Activated naive CD8-positive, alpha-beta T cell treated with anti-CD3 and anti-CD28 coated beads, Interleukin-2, amount 50 U/mL, for 24 hours (primary cell): Measurements from ENCODE around the gene C19orf47.

Experiments
- ATAC-seq: fragments of 150-1000 bp; cut with Tn5 transposase; one replicate; pipeline ENCODE4 v1.10.0; 2021
- DNase-seq: peaks from one replicate; pipeline ENCODE4 v3.0.0; 2021
- H3K27ac Mint-ChIP-seq: one replicate; pipeline ENCODE4 v1.8.0; 2021; ENCODE audit warnings: mild to moderate bottlenecking, mixed read lengths
- H3K27me3 Mint-ChIP-seq: one replicate; pipeline ENCODE4 v1.8.0; 2021; ENCODE audit warnings: mixed read lengths
- H3K36me3 Mint-ChIP-seq: one replicate; pipeline ENCODE4 v1.8.0; 2021; ENCODE audit warnings: low read depth, mixed read lengths
- H3K4me1 Mint-ChIP-seq: one replicate; pipeline ENCODE4 v1.8.0; 2021; ENCODE audit warnings: mixed read lengths
- H3K4me3 Mint-ChIP-seq: one replicate; pipeline ENCODE4 v1.8.0; 2021; ENCODE audit warnings: mild to moderate bottlenecking, moderate library complexity, mixed read lengths
- H3K9me3 Mint-ChIP-seq: one replicate; pipeline ENCODE4 v1.8.0; 2021; ENCODE audit warnings: mixed read lengths

Gene C19orf47

DNA sequence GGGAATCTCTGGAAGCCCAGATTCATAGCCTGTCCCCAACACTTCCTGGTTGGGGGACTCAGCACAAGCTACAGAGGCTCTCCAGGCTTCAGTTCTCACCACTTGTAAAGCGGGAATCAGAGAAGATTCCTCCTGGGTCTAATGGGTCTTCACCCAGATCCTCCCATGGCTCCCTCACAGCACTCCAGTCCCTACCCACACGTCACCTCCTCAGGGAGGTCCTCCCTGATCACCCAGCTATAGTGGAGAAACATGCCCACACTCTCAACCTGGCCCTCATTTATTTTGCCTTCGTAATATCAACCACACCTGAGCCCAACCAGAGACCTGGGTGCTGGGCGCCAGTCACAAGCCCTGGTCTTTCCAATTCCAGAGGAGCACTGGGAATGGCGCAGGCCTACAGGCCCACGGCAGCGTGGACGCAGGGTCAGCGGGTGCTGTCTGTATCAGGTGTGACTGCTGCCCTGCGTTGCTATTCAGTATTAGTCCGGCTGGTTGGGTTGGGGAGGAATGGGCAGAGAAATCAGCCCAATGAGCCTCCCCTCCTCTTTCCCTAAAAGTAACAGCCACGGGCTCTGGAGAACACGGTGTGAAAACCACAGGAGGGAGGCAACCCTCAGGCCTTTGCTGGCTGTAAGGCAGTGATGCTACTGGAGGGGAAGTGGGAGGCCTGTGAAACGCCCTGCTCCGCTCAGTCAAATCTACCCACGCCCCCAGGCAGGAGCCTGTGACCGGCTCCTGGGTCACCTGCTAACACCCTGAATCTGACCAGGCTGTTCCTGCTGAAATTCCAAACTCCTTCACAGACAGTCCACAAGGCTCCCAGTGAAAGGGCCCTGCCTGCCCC lies 68.2 kb downstream of the C19orf47 start:
- no peak overlapping the region for H3K4me3 Mint-ChIP-seq
- peaks cover 77% of the 10 kb centered on the region for H3K4me1 Mint-ChIP-seq
- peaks cover 6% of the 10 kb centered on the region for H3K36me3 Mint-ChIP-seq
- DNase-seq (peak; percentile 16), ATAC-seq (no peak)
- H3K9me3 Mint-ChIP-seq, result no peaks in the 10 kb centered on the region
- H3K27me3 Mint-ChIP-seq, result no peaks in the 10 kb centered on the region
- H3K27ac Mint-ChIP-seq, result peak overlapping the region; percentile 78

DNA sequence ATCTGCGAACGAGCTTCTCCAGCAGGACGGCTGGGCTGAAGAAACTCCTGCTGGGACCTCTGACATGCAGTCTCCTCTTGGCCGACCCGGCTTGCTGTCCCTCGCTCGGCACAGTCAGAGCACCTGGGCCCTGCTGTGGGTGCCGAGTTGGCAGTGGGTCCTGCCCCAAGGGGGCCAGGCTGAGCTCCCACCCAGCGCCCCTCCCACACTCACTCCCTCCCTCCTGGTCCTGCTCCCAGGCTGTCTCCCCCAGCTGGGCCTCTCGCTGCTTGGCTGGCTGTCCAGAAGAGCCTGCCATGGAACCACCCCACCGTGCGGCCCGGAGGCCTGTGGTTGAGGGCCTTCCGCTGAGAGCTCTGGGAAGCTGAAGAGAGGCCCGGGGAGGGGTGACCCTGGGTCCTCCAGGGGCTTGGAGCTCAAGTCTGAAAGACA lies 69.1 kb downstream of the C19orf47 start:
- Mint-ChIP-seq H3K4me1 (peaks cover 81% of the 10 kb centered on the region), H3K4me3 (no peak overlapping the region), H3K27ac (no peak overlapping the region), H3K27me3 (no peaks in the 10 kb centered on the region), H3K9me3 (no peaks in the 10 kb centered on the region), H3K36me3 (peaks cover 6% of the 10 kb centered on the region)
- ATAC-seq (no peak), DNase-seq (no peak)

DNA sequence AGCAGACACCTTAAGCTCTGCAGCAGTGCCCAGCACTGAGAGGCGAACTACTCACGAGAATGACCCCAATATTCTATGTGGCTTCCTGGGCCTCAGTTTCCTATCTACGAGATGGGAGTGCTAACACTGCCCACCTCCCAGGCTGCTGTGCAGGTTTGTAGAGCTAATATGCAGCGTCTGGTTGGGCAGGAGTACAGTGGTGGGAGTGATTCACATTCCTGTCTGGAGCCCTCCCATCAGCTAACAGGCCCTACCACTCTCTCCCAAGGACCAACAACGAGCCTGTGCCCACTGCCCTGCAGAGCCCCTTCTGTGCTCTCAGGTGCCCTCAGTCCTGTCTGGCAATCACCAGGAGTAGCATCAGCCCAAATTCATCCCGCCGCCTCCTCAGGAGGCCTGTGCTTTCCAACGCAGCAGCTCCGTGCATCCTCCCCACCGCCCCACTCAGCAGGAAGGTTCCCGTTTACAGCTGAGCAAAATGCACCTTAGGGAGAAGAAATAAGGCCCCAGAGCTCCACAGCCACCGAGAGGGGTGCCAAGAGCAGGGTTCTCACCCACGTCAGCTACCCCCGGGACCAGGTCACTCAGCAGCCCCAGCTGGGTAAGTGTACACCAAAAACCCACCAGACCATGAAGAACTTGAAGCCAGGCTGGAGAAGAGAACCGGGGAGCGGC lies 69.7 kb downstream of the C19orf47 start:
- no peak for ATAC-seq
- H3K27ac Mint-ChIP-seq, result no peak overlapping the region
- H3K36me3 Mint-ChIP-seq, result peaks cover 11% of the 10 kb centered on the region

DNA sequence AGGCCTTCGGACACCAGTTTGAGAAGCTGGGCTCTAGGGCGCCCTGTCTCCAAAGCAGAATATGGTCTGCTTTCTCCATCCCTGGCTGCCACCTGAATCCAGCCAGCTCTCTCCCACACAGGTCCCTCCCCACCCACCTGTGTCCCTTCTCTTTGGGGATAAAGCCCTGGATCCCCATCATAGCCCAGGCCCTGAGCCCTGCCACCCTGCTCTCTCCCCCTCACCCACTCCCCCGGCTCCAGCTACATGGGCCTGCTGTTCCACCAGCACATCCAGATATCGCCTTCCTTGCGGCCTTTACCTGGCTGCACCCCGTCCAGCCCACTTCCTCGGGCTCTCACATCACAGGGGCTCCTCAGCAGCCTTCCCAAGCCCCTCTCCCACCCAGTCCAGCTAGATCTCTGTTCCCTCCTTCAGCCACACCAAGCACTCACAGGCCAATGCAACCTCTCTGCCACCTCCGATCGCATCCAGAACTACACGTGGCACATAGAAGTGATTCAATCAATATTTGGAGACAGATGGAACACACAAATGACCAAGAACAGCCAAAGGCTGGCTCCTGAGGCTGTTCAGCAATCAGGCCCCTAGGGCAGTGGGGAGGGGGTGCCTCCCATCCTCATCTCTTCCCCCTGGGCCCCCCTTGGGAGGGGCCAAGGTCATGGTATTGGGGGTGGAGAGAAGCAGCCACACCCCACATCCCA lies 70.7 kb downstream of the C19orf47 start:
- H3K36me3 Mint-ChIP-seq, result peaks cover 11% of the 10 kb centered on the region
- H3K27ac Mint-ChIP-seq, result no peak overlapping the region
- ATAC-seq (no peak), DNase-seq (no peak)
- no peaks in the 10 kb centered on the region for H3K9me3 Mint-ChIP-seq
- H3K4me1 Mint-ChIP-seq, result peaks cover 76% of the 10 kb centered on the region
- H3K27me3 Mint-ChIP-seq, result no peaks in the 10 kb centered on the region
- H3K4me3 Mint-ChIP-seq, result no peak overlapping the region

More for the DNA sequence above, 69.7 kb downstream of the C19orf47 start:
- no peak overlapping the region for H3K4me3 Mint-ChIP-seq
- peaks cover 81% of the 10 kb centered on the region for H3K4me1 Mint-ChIP-seq
- H3K9me3 Mint-ChIP-seq, result no peaks in the 10 kb centered on the region
- no peaks in the 10 kb centered on the region for H3K27me3 Mint-ChIP-seq
- DNase-seq, result no peak

DNA sequence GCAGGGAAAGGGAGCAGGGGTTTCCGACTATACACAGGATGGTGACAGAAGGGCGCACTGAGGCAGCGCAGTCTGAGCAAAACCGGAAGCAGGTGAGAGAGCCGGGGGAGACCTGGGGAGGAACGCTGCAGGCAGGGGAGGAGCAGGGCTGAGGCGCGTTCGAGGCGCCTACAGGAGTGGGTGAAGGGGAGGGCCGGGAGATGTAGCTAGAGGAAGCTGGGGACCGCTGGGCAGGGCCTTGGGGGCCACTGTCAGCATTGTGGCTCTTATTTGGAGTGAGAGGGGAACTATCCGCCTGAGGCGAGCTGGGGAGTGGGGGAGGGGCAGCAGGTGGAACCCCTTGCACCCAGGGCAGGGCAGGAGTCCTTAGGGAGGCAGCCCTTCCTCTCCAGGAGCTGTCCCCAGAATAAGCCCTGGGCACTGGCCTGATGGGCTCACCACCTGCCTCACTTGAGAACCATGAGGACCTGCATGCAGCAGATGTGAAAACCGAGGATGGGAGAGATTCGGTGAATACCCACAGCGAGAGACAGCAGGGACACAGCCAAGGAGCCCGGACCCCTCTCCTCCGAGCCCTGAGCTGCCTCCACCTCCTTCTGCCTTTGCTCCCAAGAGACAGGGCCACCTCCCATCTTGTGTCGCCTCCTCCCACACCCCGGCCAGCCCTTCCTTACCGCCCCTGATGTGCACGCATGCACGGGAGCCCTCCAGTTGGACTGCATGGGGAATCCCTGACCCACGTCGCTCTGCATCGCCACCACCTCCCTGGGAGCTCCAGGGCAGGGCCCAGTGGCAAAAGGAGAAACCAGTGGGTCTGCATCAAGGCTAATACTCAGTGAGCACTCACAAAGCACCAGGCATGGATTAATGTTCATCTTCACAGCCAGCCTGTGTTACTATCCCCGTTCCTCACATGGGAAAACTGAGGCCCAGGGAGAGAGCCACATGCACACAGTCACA lies 73.3 kb downstream of the C19orf47 start:
- ATAC-seq (peak; percentile 75), DNase-seq (peak; percentile 46)
- no peaks in the 10 kb centered on the region for H3K27me3 Mint-ChIP-seq
- H3K36me3 Mint-ChIP-seq, result peaks cover 8% of the 10 kb centered on the region
- peak overlapping the region; percentile 78 for H3K27ac Mint-ChIP-seq
- peaks cover 61% of the 10 kb centered on the region for H3K4me1 Mint-ChIP-seq
- peak overlapping the region; percentile 49 for H3K4me3 Mint-ChIP-seq
- H3K9me3 Mint-ChIP-seq, result no peaks in the 10 kb centered on the region

DNA sequence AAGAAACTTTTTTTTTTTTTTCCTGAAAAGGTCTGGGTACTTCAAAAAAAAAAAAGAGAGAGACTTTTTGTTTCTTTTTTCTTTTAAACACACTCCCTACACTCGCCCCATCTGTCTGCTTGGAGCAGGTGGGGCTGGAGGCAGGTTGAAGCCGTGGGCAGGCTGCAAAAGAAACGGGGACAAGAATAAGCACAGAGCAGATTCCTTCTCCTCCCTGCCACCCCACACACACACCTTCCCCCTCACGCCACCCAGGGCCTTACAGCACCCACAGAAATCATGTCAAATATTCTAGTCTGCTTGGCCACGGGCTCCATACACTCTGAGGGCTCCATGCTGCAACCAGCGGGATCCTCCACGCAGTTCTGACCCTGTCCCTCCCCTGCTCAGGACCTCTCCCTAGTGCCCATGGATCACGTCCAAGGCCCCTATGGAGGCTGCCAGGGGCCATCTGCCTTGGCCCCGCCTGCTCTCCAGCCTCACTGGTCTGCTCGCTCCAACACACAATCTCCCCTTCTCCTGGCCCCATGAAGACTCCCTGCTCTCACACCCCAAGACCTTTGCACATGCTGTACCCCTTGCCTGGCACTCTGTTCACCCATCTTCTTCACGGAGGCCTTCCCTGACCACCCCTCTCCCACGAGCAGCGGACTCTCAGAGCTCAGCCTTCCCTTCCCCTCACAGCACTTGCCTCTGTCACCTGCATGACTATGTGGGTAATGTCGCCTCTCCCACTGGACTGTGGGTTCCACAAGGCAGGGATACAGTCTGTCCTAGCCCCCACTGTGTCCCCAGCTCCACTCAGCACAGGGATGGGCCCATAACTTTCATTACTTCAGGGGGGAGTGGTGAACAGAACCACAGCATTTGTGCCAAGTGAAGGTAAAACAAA lies 74.5 kb downstream of the C19orf47 start:
- no peaks in the 10 kb centered on the region for H3K27me3 Mint-ChIP-seq
- H3K4me1 Mint-ChIP-seq, result peaks cover 63% of the 10 kb centered on the region
- DNase-seq, result no peak
- peak overlapping the region; percentile 78 for H3K27ac Mint-ChIP-seq
- H3K36me3 Mint-ChIP-seq, result peaks cover 10% of the 10 kb centered on the region
- ATAC-seq, result no peak
- peak overlapping the region; percentile 43 for H3K4me3 Mint-ChIP-seq
- no peaks in the 10 kb centered on the region for H3K9me3 Mint-ChIP-seq

DNA sequence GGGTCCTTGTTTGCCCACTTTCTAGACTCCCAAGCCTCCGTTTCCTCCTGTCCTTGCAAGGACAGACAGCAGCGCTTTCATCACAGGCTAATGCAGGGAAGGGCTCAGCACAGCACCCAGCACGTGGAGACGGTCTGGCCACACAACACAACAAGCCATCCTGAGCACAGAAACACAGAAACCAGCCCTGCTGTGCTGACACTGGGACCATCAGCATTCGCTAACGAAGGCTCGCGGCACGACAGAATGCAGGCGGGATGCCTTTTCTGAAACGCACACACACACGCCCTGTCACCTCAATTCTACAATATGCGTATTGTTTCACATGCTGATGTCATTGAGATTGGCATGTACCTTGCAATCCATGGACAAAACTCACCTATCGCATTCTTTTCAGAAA lies 75.9 kb downstream of the C19orf47 start:
- Mint-ChIP-seq H3K36me3 (peaks cover 10% of the 10 kb centered on the region), H3K4me3 (no peak overlapping the region), H3K9me3 (no peaks in the 10 kb centered on the region), H3K27me3 (no peaks in the 10 kb centered on the region), H3K4me1 (peaks cover 54% of the 10 kb centered on the region), H3K27ac (peak overlapping the region; percentile 19)
- ATAC-seq (no peak), DNase-seq (no peak)

DNA sequence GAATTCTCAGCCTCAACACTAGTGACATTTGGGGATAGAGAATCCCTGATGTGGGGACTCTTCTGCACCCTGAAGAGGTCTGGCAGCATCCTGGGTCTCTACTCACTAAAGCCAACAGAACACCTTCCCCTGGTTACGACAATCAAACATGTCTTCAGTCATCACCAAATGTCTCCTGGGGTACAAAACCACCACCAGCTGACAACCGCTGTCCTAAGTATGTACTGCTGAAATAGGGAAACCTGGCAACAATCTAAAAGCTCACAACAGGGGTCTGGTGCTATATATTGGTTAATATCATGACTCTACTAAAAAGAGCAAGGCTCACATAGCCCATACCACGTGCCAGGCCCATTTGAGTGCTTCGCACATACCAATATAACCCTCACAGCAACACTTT lies 76.5 kb downstream of the C19orf47 start:
- Mint-ChIP-seq H3K27me3 (no peaks in the 10 kb centered on the region), H3K4me1 (peaks cover 50% of the 10 kb centered on the region), H3K4me3 (no peak overlapping the region), H3K27ac (no peak overlapping the region), H3K9me3 (no peaks in the 10 kb centered on the region), H3K36me3 (peaks cover 10% of the 10 kb centered on the region)
- ATAC-seq (no peak), DNase-seq (no peak)

DNA sequence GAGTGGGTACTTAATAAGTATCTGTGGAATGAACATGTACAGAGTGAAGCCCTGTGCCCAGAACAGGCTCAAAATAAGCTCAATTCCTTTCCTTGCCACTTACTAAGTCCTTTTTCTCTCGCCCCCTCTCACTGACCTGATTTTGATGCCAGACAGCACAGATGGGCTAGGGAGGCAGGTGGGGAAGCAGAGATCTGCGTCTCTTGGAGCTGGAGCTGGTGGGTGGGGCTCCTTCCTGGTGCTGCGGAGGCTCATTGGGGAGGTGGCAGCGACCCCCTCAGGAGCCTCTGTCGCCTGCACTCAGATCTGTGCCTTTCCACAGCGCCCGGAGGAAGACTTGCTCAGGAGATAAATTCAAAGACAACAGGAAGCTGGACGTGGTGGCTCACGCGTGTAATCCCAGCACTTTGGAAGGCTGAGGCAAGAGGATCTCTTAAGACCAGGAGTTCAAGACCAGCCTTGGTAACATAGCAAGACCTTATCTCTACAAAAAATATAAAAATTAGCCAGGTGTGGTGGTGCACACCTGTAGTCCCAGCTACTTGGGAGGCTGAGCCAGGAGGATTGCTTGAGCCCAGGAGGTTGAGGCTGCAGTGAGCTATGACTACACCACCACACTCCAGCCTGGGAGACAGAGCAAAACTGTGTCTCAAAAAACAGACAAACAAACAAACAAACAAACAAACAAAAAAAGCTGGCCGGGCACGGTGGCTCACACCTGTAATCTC lies 77.7 kb downstream of the C19orf47 start:
- DNase-seq (no peak), ATAC-seq (no peak)
- Mint-ChIP-seq H3K9me3 (no peaks in the 10 kb centered on the region), H3K27me3 (no peaks in the 10 kb centered on the region), H3K27ac (no peak overlapping the region), H3K36me3 (peaks cover 10% of the 10 kb centered on the region), H3K4me3 (no peak overlapping the region), H3K4me1 (peaks cover 44% of the 10 kb centered on the region)
